Nephron progenitor cell (in vitro differentiated cells): ENCODE results near the gene SEPTIN10.

Source experiments
- DNase-seq: peaks from one replicate; pipeline ENCODE4 v3.0.0; 2021
- H3K27ac Mint-ChIP-seq: 2 replicates; pipeline ENCODE4 v1.8.0; 2021; ENCODE audit warnings: mild to moderate bottlenecking, moderate library complexity, mixed read lengths
- H3K27me3 Mint-ChIP-seq: 2 replicates; pipeline ENCODE4 v1.8.0; 2021; ENCODE audit warnings: mild to moderate bottlenecking, low read depth, mixed read lengths; ENCODE audit not compliant: poor library complexity
- H3K36me3 Mint-ChIP-seq: 2 replicates; pipeline ENCODE4 v1.8.0; 2021; ENCODE audit warnings: low read depth, mixed read lengths
- H3K4me1 Mint-ChIP-seq: 2 replicates; pipeline ENCODE4 v1.8.0; 2021; ENCODE audit warnings: mixed read lengths
- H3K4me3 Mint-ChIP-seq: 2 replicates; pipeline ENCODE4 v1.8.0; 2021; ENCODE audit warnings: mild to moderate bottlenecking, moderate library complexity, mixed read lengths
- H3K9me3 Mint-ChIP-seq: 2 replicates; pipeline ENCODE4 v1.8.0; 2021; ENCODE audit warnings: mild to moderate bottlenecking, moderate library complexity, mixed read lengths
- CTCF ChIP-seq: fragments of 200-600 bp; sonication (generic); IDR thresholded peaks from 2 replicates; pipeline ENCODE4 v1.5.0; 2021; ENCODE audit warnings: antibody characterized with exemption

SEPTIN10 gene

GRCh38 chr2:109521233-109522062 lies 92.3 kb downstream of the SEPTIN10 start:
- H3K4me3 Mint-ChIP-seq = no peak overlapping the region
- H3K36me3 Mint-ChIP-seq = no peaks in the 10 kb centered on the region
- peak overlapping the region; percentile 72 for H3K27ac Mint-ChIP-seq
- no peak for TF ChIP-seq CTCF
- H3K9me3 Mint-ChIP-seq = no peaks in the 10 kb centered on the region
- no peaks in the 10 kb centered on the region for H3K27me3 Mint-ChIP-seq
- peaks cover 24% of the 10 kb centered on the region for H3K4me1 Mint-ChIP-seq
- no peak for DNase-seq

GRCh38 chr2:109519513-109519912 lies 94.3 kb downstream of the SEPTIN10 start:
- no peaks in the 10 kb centered on the region for H3K9me3 Mint-ChIP-seq
- no peaks in the 10 kb centered on the region for H3K27me3 Mint-ChIP-seq
- no peak overlapping the region for H3K4me3 Mint-ChIP-seq
- peak overlapping the region; percentile 74 for H3K27ac Mint-ChIP-seq
- peaks cover 39% of the 10 kb centered on the region for H3K4me1 Mint-ChIP-seq
- DNase-seq = no peak
- no peaks in the 10 kb centered on the region for H3K36me3 Mint-ChIP-seq
- TF ChIP-seq CTCF = no peak

GRCh38 chr2:109517118-109517889 lies 96.5 kb downstream of the SEPTIN10 start:
- no peak for DNase-seq
- peaks cover 4% of the 10 kb centered on the region for H3K27me3 Mint-ChIP-seq
- H3K4me1 Mint-ChIP-seq = peaks cover 53% of the 10 kb centered on the region
- no peaks in the 10 kb centered on the region for H3K9me3 Mint-ChIP-seq
- no peak for TF ChIP-seq CTCF
- H3K4me3 Mint-ChIP-seq = no peak overlapping the region
- H3K36me3 Mint-ChIP-seq = no peaks in the 10 kb centered on the region
- no peak overlapping the region for H3K27ac Mint-ChIP-seq

GRCh38 chr2:109516445-109517117 lies 97.2 kb downstream of the SEPTIN10 start:
- Mint-ChIP-seq H3K36me3 (no peaks in the 10 kb centered on the region), H3K4me3 (no peak overlapping the region), H3K27ac (no peak overlapping the region), H3K4me1 (peaks cover 53% of the 10 kb centered on the region), H3K9me3 (no peaks in the 10 kb centered on the region), H3K27me3 (peaks cover 4% of the 10 kb centered on the region)
- peak; percentile 75 for TF ChIP-seq CTCF
- DNase-seq = peak; percentile 82

GRCh38 chr2:109514857-109515256 lies 98.9 kb downstream of the SEPTIN10 start:
- H3K36me3 Mint-ChIP-seq = no peaks in the 10 kb centered on the region
- no peak for DNase-seq
- TF ChIP-seq CTCF = no peak
- H3K9me3 Mint-ChIP-seq = peaks cover 3% of the 10 kb centered on the region
- H3K27ac Mint-ChIP-seq = no peak overlapping the region
- peaks cover 4% of the 10 kb centered on the region for H3K27me3 Mint-ChIP-seq
- no peak overlapping the region for H3K4me3 Mint-ChIP-seq
- peaks cover 53% of the 10 kb centered on the region for H3K4me1 Mint-ChIP-seq
